Measurements from ENCODE around the gene UGT1A6.

UGT1A6 gene

GRCh38 chr2:233760043-233760442, 67.4 kb downstream of the UGT1A6 start, which contains the start of gene UGT1A1:
TSS of gene UGT1A1 (plus strand) at chr2:233760270. CDS start at chr2:233760288, 18 bp downstream.
- H3K9me3 ChIP-seq (replicated peaks; ENCODE audit: insufficient read depth, low read length), result no peaks in the 10 kb centered on the region
- H4K20me1 ChIP-seq (ENCODE audit: insufficient read depth, low read length), result no peaks in the 10 kb centered on the region
- DNase-seq, result no peak
- H2AFZ ChIP-seq (ENCODE audit: low read length), result no peak within 1 kb of the TSS
- no peak within 1 kb of the TSS for H3K4me3 ChIP-seq (ENCODE audit: low read length)
- H3K36me3 ChIP-seq (replicated peaks; ENCODE audit: insufficient read depth, low read length), result no peaks in the 10 kb centered on the region
- H3K27ac ChIP-seq (ENCODE audit: low read length), result no peak within 1 kb of the TSS
- no peak for TF ChIP-seq EZH2phosphoT487 (IDR thresholded peaks at IDR 0.05; ENCODE audit: low read length)
- H3K9ac ChIP-seq (ENCODE audit: low read length), result no peak within 1 kb of the TSS
- H3K9me2 ChIP-seq (replicated peaks; ENCODE audit: insufficient read depth, low read length), result no peaks in the 10 kb centered on the region
- H3K4me2 ChIP-seq (ENCODE audit: low read depth, low read length), result no peak within 1 kb of the TSS
- no peaks in the 10 kb centered on the region for H3K4me1 ChIP-seq (ENCODE audit: low read length)
- H3F3A ChIP-seq (ENCODE audit: insufficient read depth, low read length), result no peaks in the 10 kb centered on the region
- no peaks in the 10 kb centered on the region for H3K27me3 ChIP-seq (replicated peaks; ENCODE audit: insufficient read depth, low read length)
- H3K79me2 ChIP-seq (ENCODE audit: low read length), result no peaks in the 10 kb centered on the region

- Histone ChIP-seq H3F3A (ENCODE audit: insufficient read depth, low read length) (no peaks in the 10 kb centered on the region), H3K9me2 (replicated peaks; ENCODE audit: insufficient read depth, low read length) (no peaks in the 10 kb centered on the region), H3K4me2 (ENCODE audit: low read depth, low read length) (no peak overlapping the region), H2AFZ (ENCODE audit: low read length) (no peak overlapping the region), H3K4me1 (ENCODE audit: low read length) (no peaks in the 10 kb centered on the region), H3K4me3 (ENCODE audit: low read length) (no peak overlapping the region), H3K27me3 (replicated peaks; ENCODE audit: insufficient read depth, low read length) (no peaks in the 10 kb centered on the region), H3K9me3 (replicated peaks; ENCODE audit: insufficient read depth, low read length) (no peaks in the 10 kb centered on the region), H3K27ac (ENCODE audit: low read length) (no peak overlapping the region), H3K36me3 (replicated peaks; ENCODE audit: insufficient read depth, low read length) (no peaks in the 10 kb centered on the region), H3K9ac (ENCODE audit: low read length) (no peak overlapping the region), H4K20me1 (ENCODE audit: insufficient read depth, low read length) (no peaks in the 10 kb centered on the region), H3K79me2 (ENCODE audit: low read length) (no peaks in the 10 kb centered on the region)
- no peak for DNase-seq
- TF ChIP-seq CTCF (IDR thresholded peaks at IDR 0.05; ENCODE audit: low read length) (no peak), EZH2phosphoT487 (IDR thresholded peaks at IDR 0.05; ENCODE audit: low read length) (no peak), EZH2 (optimal IDR thresholded peaks at IDR 0.05; ENCODE audit: low read depth, low read length) (no peak)
These were observed 68.5 kb downstream of the UGT1A6 start for GRCh38 chr2:233761040-233761769.

GRCh38 chr2:233764264-233764663, 71.6 kb downstream of the UGT1A6 start:
- Histone ChIP-seq H3K4me1 (ENCODE audit: low read length) (no peaks in the 10 kb centered on the region), H3K4me2 (ENCODE audit: low read depth, low read length) (no peak overlapping the region), H2AFZ (ENCODE audit: low read length) (no peak overlapping the region), H3K27me3 (replicated peaks; ENCODE audit: insufficient read depth, low read length) (no peaks in the 10 kb centered on the region), H3K27ac (ENCODE audit: low read length) (no peak overlapping the region), H4K20me1 (ENCODE audit: insufficient read depth, low read length) (no peaks in the 10 kb centered on the region), H3K9ac (ENCODE audit: low read length) (no peak overlapping the region), H3F3A (ENCODE audit: insufficient read depth, low read length) (no peaks in the 10 kb centered on the region), H3K79me2 (ENCODE audit: low read length) (no peaks in the 10 kb centered on the region), H3K9me3 (replicated peaks; ENCODE audit: insufficient read depth, low read length) (no peaks in the 10 kb centered on the region), H3K36me3 (replicated peaks; ENCODE audit: insufficient read depth, low read length) (no peaks in the 10 kb centered on the region), H3K4me3 (ENCODE audit: low read length) (no peak overlapping the region), H3K9me2 (replicated peaks; ENCODE audit: insufficient read depth, low read length) (no peaks in the 10 kb centered on the region)
- no peak for DNase-seq
- TF ChIP-seq EZH2phosphoT487 (IDR thresholded peaks at IDR 0.05; ENCODE audit: low read length) (no peak), EZH2 (optimal IDR thresholded peaks at IDR 0.05; ENCODE audit: low read depth, low read length) (no peak)

- no peak overlapping the region for H3K9ac ChIP-seq (ENCODE audit: low read length)
- no peak for TF ChIP-seq CTCF (IDR thresholded peaks at IDR 0.05; ENCODE audit: low read length)
- no peak for TF ChIP-seq EZH2phosphoT487 (IDR thresholded peaks at IDR 0.05; ENCODE audit: low read length)
- no peak for TF ChIP-seq EZH2 (optimal IDR thresholded peaks at IDR 0.05; ENCODE audit: low read depth, low read length)
- no peak for DNase-seq
- no peak overlapping the region for H2AFZ ChIP-seq (ENCODE audit: low read length)
- H3K36me3 ChIP-seq (replicated peaks; ENCODE audit: insufficient read depth, low read length), result no peaks in the 10 kb centered on the region
- H3K4me3 ChIP-seq (ENCODE audit: low read length), result no peak overlapping the region
- no peaks in the 10 kb centered on the region for H3K27me3 ChIP-seq (replicated peaks; ENCODE audit: insufficient read depth, low read length)
- H3K79me2 ChIP-seq (ENCODE audit: low read length), result no peaks in the 10 kb centered on the region
- H3F3A ChIP-seq (ENCODE audit: insufficient read depth, low read length), result no peaks in the 10 kb centered on the region
- no peak overlapping the region for H3K4me2 ChIP-seq (ENCODE audit: low read depth, low read length)
- no peaks in the 10 kb centered on the region for H4K20me1 ChIP-seq (ENCODE audit: insufficient read depth, low read length)
- H3K4me1 ChIP-seq (ENCODE audit: low read length), result no peaks in the 10 kb centered on the region
- H3K27ac ChIP-seq (ENCODE audit: low read length), result no peak overlapping the region
- H3K9me3 ChIP-seq (replicated peaks; ENCODE audit: insufficient read depth, low read length), result no peaks in the 10 kb centered on the region
- no peaks in the 10 kb centered on the region for H3K9me2 ChIP-seq (replicated peaks; ENCODE audit: insufficient read depth, low read length)
These were observed 72.1 kb downstream of the UGT1A6 start for GRCh38 chr2:233764761-233765160.

Measured in MM.1S (cell line).